ENCODE data around the gene MYH3.
A peak's percentile ranks its signal among the peaks of the same experiment; 100 is the strongest.

The MYH3 gene

GRCh38 chr17:10648381-10648780 is 8.7 kb downstream of the MYH3 start:
- DNase-seq (ENCODE audit: low read depth) = no peak
- no peak overlapping the region for H3K4me3 ChIP-seq (ENCODE audit: low read depth, low read length)
- TF ChIP-seq MAX (IDR thresholded peaks at IDR 0.05; ENCODE audit: low read depth, low read length) = no peak
- no peak for TF ChIP-seq CTCF (IDR thresholded peaks at IDR 0.05; ENCODE audit: low read depth, low read length)
- no peak for TF ChIP-seq MYC (IDR thresholded peaks at IDR 0.05; ENCODE audit: low read depth, low read length)
- no peak for TF ChIP-seq POLR2A (IDR thresholded peaks at IDR 0.05; ENCODE audit: extremely low read depth, insufficient read length)

GRCh38 chr17:10646392-10646990 is 10.6 kb downstream of the MYH3 start:
- TF ChIP-seq POLR2A (IDR thresholded peaks at IDR 0.05; ENCODE audit: extremely low read depth, insufficient read length) = no peak
- TF ChIP-seq CTCF (IDR thresholded peaks at IDR 0.05; ENCODE audit: low read depth, low read length) = peak; percentile 91
- peak; percentile 78 for DNase-seq (ENCODE audit: low read depth)
- no peak overlapping the region for H3K4me3 ChIP-seq (ENCODE audit: low read depth, low read length)

- no peak for DNase-seq (ENCODE audit: low read depth)
- TF ChIP-seq MYC (IDR thresholded peaks at IDR 0.05; ENCODE audit: low read depth, low read length) (no peak), POLR2A (IDR thresholded peaks at IDR 0.05; ENCODE audit: extremely low read depth, insufficient read length) (no peak), CTCF (IDR thresholded peaks at IDR 0.05; ENCODE audit: low read depth, low read length) (no peak), MAX (IDR thresholded peaks at IDR 0.05; ENCODE audit: low read depth, low read length) (no peak)
- H3K4me3 ChIP-seq (ENCODE audit: low read depth, low read length) = no peak overlapping the region
These were observed 16.6 kb downstream of the MYH3 start for GRCh38 chr17:10640475-10640874.

GRCh38 chr17:10638151-10638550 is 19.0 kb downstream of the MYH3 start:
- H3K4me3 ChIP-seq (ENCODE audit: low read depth, low read length) = no peak overlapping the region
- TF ChIP-seq POLR2A (IDR thresholded peaks at IDR 0.05; ENCODE audit: extremely low read depth, insufficient read length) = no peak
- no peak for DNase-seq (ENCODE audit: low read depth)

GRCh38 chr17:10635290-10635689 is 21.8 kb downstream of the MYH3 start:
- DNase-seq (ENCODE audit: low read depth) = no peak
- TF ChIP-seq MAX (IDR thresholded peaks at IDR 0.05; ENCODE audit: low read depth, low read length) = no peak
- TF ChIP-seq CTCF (IDR thresholded peaks at IDR 0.05; ENCODE audit: low read depth, low read length) = peak; percentile 8
- TF ChIP-seq MYC (IDR thresholded peaks at IDR 0.05; ENCODE audit: low read depth, low read length) = no peak
- no peak for TF ChIP-seq POLR2A (IDR thresholded peaks at IDR 0.05; ENCODE audit: extremely low read depth, insufficient read length)
- no peak overlapping the region for H3K4me3 ChIP-seq (ENCODE audit: low read depth, low read length)

- DNase-seq (ENCODE audit: low read depth) = no peak
- TF ChIP-seq POLR2A (IDR thresholded peaks at IDR 0.05; ENCODE audit: extremely low read depth, insufficient read length) (no peak), MAX (IDR thresholded peaks at IDR 0.05; ENCODE audit: low read depth, low read length) (no peak), MYC (IDR thresholded peaks at IDR 0.05; ENCODE audit: low read depth, low read length) (no peak), CTCF (IDR thresholded peaks at IDR 0.05; ENCODE audit: low read depth, low read length) (no peak)
- H3K4me3 ChIP-seq (ENCODE audit: low read depth, low read length) = no peak overlapping the region
These were observed 23.2 kb downstream of the MYH3 start for GRCh38 chr17:10633738-10634379.
